ENCODE data around the gene MFSD12. TPM values are rescaled to one million over a fixed set of nuclear protein-coding genes. Genes with fewer than 3 reads are reported as not detected.

MFSD12 gene
- total RNA-seq, 1 experiment from 2014 or later, result 48.2 TPM

- H3K27me3 ChIP-seq (replicated peaks; ENCODE audit: insufficient read depth, low read depth, low read length, poor library complexity), result no peaks in the 10 kb centered on the region
- no TSS peak for BruUV-seq (replicated peaks)
- H3K9me3 ChIP-seq (ENCODE audit: low read depth, low read length, poor library complexity, severe bottlenecking), result peaks cover 6% of the 10 kb centered on the region
- intact Hi-C loops (cut with micrococcal nuclease; ENCODE audit: unreplicated experiment), result no loop called here
- no peaks in the 10 kb centered on the region for H3K4me1 ChIP-seq (ENCODE audit: insufficient read depth, low read length, poor library complexity, severe bottlenecking)
- no peak overlapping the region for H3K4me3 ChIP-seq (ENCODE audit: low read depth, low read length, poor library complexity, severe bottlenecking)
- CTCF ChIA-PET, result interaction anchor here (0.6 kb wide), 1 partner anchor 213 kb away, joined by 3 read pairs; no protein-coding TSS in a partner anchor
- TF ChIP-seq EZH2 (IDR thresholded peaks at IDR 0.05; ENCODE audit: borderline replicate concordance, low read depth, low read length, poor library complexity, severe bottlenecking) (no peak), CTCF (conservative IDR thresholded peaks at IDR 0.05; ENCODE audit: low read depth, low read length) (no peak)
- POLR2A ChIA-PET (ENCODE audit: low non-redundant PET), result no interaction called here
- DNase-seq (ENCODE audit: low spot score), result no peak
- no peaks in the 10 kb centered on the region for H3K36me3 ChIP-seq (ENCODE audit: insufficient read depth, low read length, poor library complexity, severe bottlenecking)
- no peak overlapping the region for H3K27ac ChIP-seq (ENCODE audit: low read depth, low read length, poor library complexity, severe bottlenecking)
Measured at GRCh38 chr19:3591876-3592613, 34.7 kb upstream of the MFSD12 start.

GRCh38 chr19:3590991-3591659 is 33.7 kb upstream of the MFSD12 start:
- intact Hi-C loops (cut with micrococcal nuclease; ENCODE audit: unreplicated experiment), result no loop called here
- no peak for DNase-seq (ENCODE audit: low spot score)
- H3K27ac ChIP-seq (ENCODE audit: low read depth, low read length, poor library complexity, severe bottlenecking), result no peak overlapping the region
- no peak overlapping the region for H3K4me3 ChIP-seq (ENCODE audit: low read depth, low read length, poor library complexity, severe bottlenecking)
- no peaks in the 10 kb centered on the region for H3K4me1 ChIP-seq (ENCODE audit: insufficient read depth, low read length, poor library complexity, severe bottlenecking)
- peaks cover 6% of the 10 kb centered on the region for H3K9me3 ChIP-seq (ENCODE audit: low read depth, low read length, poor library complexity, severe bottlenecking)
- no peaks in the 10 kb centered on the region for H3K36me3 ChIP-seq (ENCODE audit: insufficient read depth, low read length, poor library complexity, severe bottlenecking)
- BruUV-seq (replicated peaks), result no TSS peak
- TF ChIP-seq CTCF (conservative IDR thresholded peaks at IDR 0.05; ENCODE audit: low read depth, low read length) (no peak), EZH2 (IDR thresholded peaks at IDR 0.05; ENCODE audit: borderline replicate concordance, low read depth, low read length, poor library complexity, severe bottlenecking) (no peak)
- POLR2A ChIA-PET (ENCODE audit: low non-redundant PET), result interaction anchor here (0.6 kb wide), 2 partner anchors 9 to 46 kb away, joined by 6 to 8 read pairs; no protein-coding TSS in a partner anchor
- no peaks in the 10 kb centered on the region for H3K27me3 ChIP-seq (replicated peaks; ENCODE audit: insufficient read depth, low read depth, low read length, poor library complexity)
- CTCF ChIA-PET, result interaction anchor here (0.5 kb wide), 1 partner anchor 575 kb away, joined by 4 read pairs; no protein-coding TSS in a partner anchor

- BruUV-seq (replicated peaks), result no TSS peak
- ChIA-PET POLR2A (ENCODE audit: low non-redundant PET) (no interaction called here), CTCF (no interaction called here)
- intact Hi-C loops (cut with micrococcal nuclease; ENCODE audit: unreplicated experiment), result no loop called here
- Histone ChIP-seq H3K9me3 (ENCODE audit: low read depth, low read length, poor library complexity, severe bottlenecking) (peaks cover 6% of the 10 kb centered on the region), H3K4me3 (ENCODE audit: low read depth, low read length, poor library complexity, severe bottlenecking) (no peak overlapping the region), H3K27me3 (replicated peaks; ENCODE audit: insufficient read depth, low read depth, low read length, poor library complexity) (peaks cover 4% of the 10 kb centered on the region), H3K27ac (ENCODE audit: low read depth, low read length, poor library complexity, severe bottlenecking) (no peak overlapping the region), H3K4me1 (ENCODE audit: insufficient read depth, low read length, poor library complexity, severe bottlenecking) (no peaks in the 10 kb centered on the region), H3K36me3 (ENCODE audit: insufficient read depth, low read length, poor library complexity, severe bottlenecking) (no peaks in the 10 kb centered on the region)
- DNase-seq (ENCODE audit: low spot score), result no peak
- TF ChIP-seq CTCF (conservative IDR thresholded peaks at IDR 0.05; ENCODE audit: low read depth, low read length) (no peak), EZH2 (IDR thresholded peaks at IDR 0.05; ENCODE audit: borderline replicate concordance, low read depth, low read length, poor library complexity, severe bottlenecking) (no peak)
Measured at GRCh38 chr19:3589949-3590348, 32.6 kb upstream of the MFSD12 start.

Measured in A673 (cell line).